Measurements from ENCODE around the gene IREB2. TPM values are rescaled to one million over a fixed set of nuclear protein-coding genes. Genes with fewer than 3 reads are reported as not detected.

IREB2 gene
- total and polyA plus RNA-seq, 2 donors (not counting 1 experiment from before 2014, with no cell fraction given): 14.7 to 92.1 TPM

- no peak overlapping the region for H3K4me3 Mint-ChIP-seq
- peaks cover 77% of the 10 kb centered on the region for H3K79me2 ChIP-seq (ENCODE audit: control insufficient read depth, insufficient read depth, low read length)
- no peaks in the 10 kb centered on the region for H3K27me3 ChIP-seq (replicated peaks in 1 of 4; ENCODE audit: control extremely low read depth in 1 of 4, control insufficient read depth in 3 of 4, insufficient read depth in 4 of 4, low read length in 3 of 4)
- H3K9ac ChIP-seq (ENCODE audit: low read length): peak overlapping the region; percentile 28
- H3K9me3 ChIP-seq (ENCODE audit: control extremely low read depth in 1 of 3, control insufficient read depth in 2 of 3, insufficient read depth in 1 of 3, low read length in 2 of 3): no peaks in the 10 kb centered on the region
- H3K4me2 ChIP-seq (replicated peaks; ENCODE audit: low read depth, low read length, poor library complexity, severe bottlenecking): no peak overlapping the region
- H3K4me1 Mint-ChIP-seq: peaks cover 43% of the 10 kb centered on the region
- WGBS (ENCODE audit: insufficient coverage): 78% methylated on average over 1 of the region's 4 CpGs
- no peaks in the 10 kb centered on the region for H3K9me3 Mint-ChIP-seq (ENCODE audit: insufficient read depth)
- peaks cover 14 to 30% of the 10 kb centered on the region in 2 experiments for H3K36me3 ChIP-seq (replicated peaks in 1 of 2; ENCODE audit: control extremely low read depth in 1 of 2, control insufficient read depth in 1 of 2, extremely low read depth in 1 of 2, insufficient read depth in 2 of 2, low read length in 1 of 2)
- H3K27ac Mint-ChIP-seq: no peak overlapping the region
- H3K27me3 Mint-ChIP-seq: no peaks in the 10 kb centered on the region
- H2AFZ ChIP-seq (ENCODE audit: insufficient read depth, low read depth, low read length, poor library complexity, severe bottlenecking): no peak overlapping the region
- H4K20me1 ChIP-seq (ENCODE audit: control insufficient read depth, insufficient read depth, low read length, poor library complexity, severe bottlenecking): peaks cover 58% of the 10 kb centered on the region
- ATAC-seq (ENCODE audit: low read depth) (no peak), DNase-seq (no peak)
- POLR2A ChIA-PET: no interaction called here
- H3K27ac ChIP-seq (ENCODE audit: low read length in 2 of 2): peak overlapping the region in 1 of 2 donors; percentile 59
- CTCF ChIA-PET: no interaction called here
- intact Hi-C loops (cut with micrococcal nuclease): no loop called here
- H3K4me1 ChIP-seq (ENCODE audit: control insufficient read depth in 2 of 2, insufficient read depth in 2 of 2, low read length in 2 of 2): peaks cover 9 to 21% of the 10 kb centered on the region in 2 donors
- H3K4me3 ChIP-seq (ENCODE audit: control extremely low read depth in 1 of 5, extremely low read depth in 1 of 5, insufficient read depth in 1 of 5, low read depth in 2 of 5, low read length in 4 of 5): no peak overlapping the region
- no peak for TF ChIP-seq EZH2 (IDR thresholded peaks at IDR 0.05; ENCODE audit: borderline replicate concordance, insufficient read depth, low read depth, low read length, poor library complexity, severe bottlenecking)
- no peak for TF ChIP-seq CTCF (IDR thresholded peaks at IDR 0.05)
Measured at GRCh38 chr15:78460737-78461136, 22.7 kb downstream of the IREB2 start.

GRCh38 chr15:78461171-78461888, 23.3 kb downstream of the IREB2 start:
- Histone ChIP-seq H3K4me3 (ENCODE audit: control extremely low read depth in 1 of 5, extremely low read depth in 1 of 5, insufficient read depth in 1 of 5, low read depth in 2 of 5, low read length in 4 of 5) (no peak overlapping the region), H3K36me3 (replicated peaks in 1 of 2; ENCODE audit: control extremely low read depth in 1 of 2, control insufficient read depth in 1 of 2, extremely low read depth in 1 of 2, insufficient read depth in 2 of 2, low read length in 1 of 2) (peaks cover 17 to 35% of the 10 kb centered on the region in 2 experiments), H3K27ac (ENCODE audit: low read length in 2 of 2) (peak overlapping the region in 1 of 2 donors; percentile 59), H2AFZ (ENCODE audit: insufficient read depth, low read depth, low read length, poor library complexity, severe bottlenecking) (peak overlapping the region; percentile 25), H3K4me2 (replicated peaks; ENCODE audit: low read depth, low read length, poor library complexity, severe bottlenecking) (peak overlapping the region; percentile 49), H3K27me3 (replicated peaks in 1 of 4; ENCODE audit: control extremely low read depth in 1 of 4, control insufficient read depth in 3 of 4, insufficient read depth in 4 of 4, low read length in 3 of 4) (no peaks in the 10 kb centered on the region), H3K9ac (ENCODE audit: low read length) (peak overlapping the region; percentile 28), H4K20me1 (ENCODE audit: control insufficient read depth, insufficient read depth, low read length, poor library complexity, severe bottlenecking) (peaks cover 52% of the 10 kb centered on the region), H3K79me2 (ENCODE audit: control insufficient read depth, insufficient read depth, low read length) (peaks cover 71% of the 10 kb centered on the region), H3K4me1 (ENCODE audit: control insufficient read depth in 2 of 2, insufficient read depth in 2 of 2, low read length in 2 of 2) (peaks cover 9 to 15% of the 10 kb centered on the region in 2 donors), H3K9me3 (ENCODE audit: control extremely low read depth in 1 of 3, control insufficient read depth in 2 of 3, insufficient read depth in 1 of 3, low read length in 2 of 3) (no peaks in the 10 kb centered on the region)
- Mint-ChIP-seq H3K4me1 (peaks cover 37% of the 10 kb centered on the region), H3K4me3 (no peak overlapping the region), H3K27ac (no peak overlapping the region), H3K9me3 (ENCODE audit: insufficient read depth) (no peaks in the 10 kb centered on the region), H3K27me3 (no peaks in the 10 kb centered on the region)
- no peak for ATAC-seq (ENCODE audit: low read depth)
- TF ChIP-seq EZH2 (IDR thresholded peaks at IDR 0.05; ENCODE audit: borderline replicate concordance, insufficient read depth, low read depth, low read length, poor library complexity, severe bottlenecking): no peak
- TF ChIP-seq CTCF (IDR thresholded peaks at IDR 0.05): no peak
- ChIA-PET POLR2A (no interaction called here), CTCF (no interaction called here)
- WGBS (ENCODE audit: insufficient coverage): 60% methylated on average over 1 of the region's 3 CpGs
- intact Hi-C loops (cut with micrococcal nuclease): no loop called here
- DNase-seq: peak; percentile 22
